ENCODE measurements around the gene SALL1. TPM values are rescaled to one million over a fixed set of nuclear protein-coding genes. Genes with fewer than 3 reads are reported as not detected.

SALL1 gene
- total RNA-seq, 4 donors from 2014 or later: 0.07 to 0.15 (median 0.11) TPM; not detected in 1

DNA sequence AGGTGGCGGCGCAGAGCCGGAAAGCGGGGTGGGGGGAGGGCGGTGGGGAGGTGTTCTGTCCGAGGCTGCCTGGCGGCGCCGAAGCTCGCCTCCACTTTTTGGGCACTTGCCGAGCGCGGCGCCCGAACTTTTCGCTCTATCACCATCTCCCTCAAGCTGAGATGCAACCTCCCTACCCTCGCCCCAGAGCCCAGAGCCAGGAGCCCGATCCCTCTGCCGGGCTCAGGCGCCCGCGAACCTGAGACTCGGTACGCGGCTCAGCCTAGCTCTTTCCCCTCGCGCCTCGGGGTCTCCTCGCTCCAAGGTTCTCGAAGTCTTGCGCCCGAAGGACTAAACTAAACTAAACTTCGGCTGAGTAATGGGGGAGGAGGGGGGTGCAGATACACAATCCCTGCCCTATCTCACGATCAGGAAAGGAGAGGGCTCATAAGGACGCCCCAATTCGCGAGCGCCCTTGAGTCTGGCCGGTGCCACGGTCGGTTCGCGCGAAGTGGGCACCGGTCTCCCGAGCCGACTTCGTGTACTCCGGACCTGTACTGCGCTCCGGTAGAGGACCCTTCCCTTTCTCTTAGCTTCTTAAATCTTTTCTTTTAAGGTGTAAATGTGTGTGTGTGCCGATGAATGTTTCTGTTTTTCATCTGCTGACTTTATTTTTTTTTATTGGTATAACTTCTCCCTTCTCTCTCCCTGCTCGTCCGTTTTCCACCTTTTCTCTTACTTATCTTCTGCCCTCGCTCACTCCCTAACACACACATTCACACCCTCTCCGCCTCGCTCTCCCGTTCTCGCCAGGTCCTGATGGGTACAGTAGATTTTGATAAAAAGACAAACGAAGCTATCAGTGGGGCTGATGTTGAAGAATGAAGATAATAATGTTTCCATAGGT is 1.9 kb upstream of the SALL1 start:
- TF ChIP-seq, protein P1, sequence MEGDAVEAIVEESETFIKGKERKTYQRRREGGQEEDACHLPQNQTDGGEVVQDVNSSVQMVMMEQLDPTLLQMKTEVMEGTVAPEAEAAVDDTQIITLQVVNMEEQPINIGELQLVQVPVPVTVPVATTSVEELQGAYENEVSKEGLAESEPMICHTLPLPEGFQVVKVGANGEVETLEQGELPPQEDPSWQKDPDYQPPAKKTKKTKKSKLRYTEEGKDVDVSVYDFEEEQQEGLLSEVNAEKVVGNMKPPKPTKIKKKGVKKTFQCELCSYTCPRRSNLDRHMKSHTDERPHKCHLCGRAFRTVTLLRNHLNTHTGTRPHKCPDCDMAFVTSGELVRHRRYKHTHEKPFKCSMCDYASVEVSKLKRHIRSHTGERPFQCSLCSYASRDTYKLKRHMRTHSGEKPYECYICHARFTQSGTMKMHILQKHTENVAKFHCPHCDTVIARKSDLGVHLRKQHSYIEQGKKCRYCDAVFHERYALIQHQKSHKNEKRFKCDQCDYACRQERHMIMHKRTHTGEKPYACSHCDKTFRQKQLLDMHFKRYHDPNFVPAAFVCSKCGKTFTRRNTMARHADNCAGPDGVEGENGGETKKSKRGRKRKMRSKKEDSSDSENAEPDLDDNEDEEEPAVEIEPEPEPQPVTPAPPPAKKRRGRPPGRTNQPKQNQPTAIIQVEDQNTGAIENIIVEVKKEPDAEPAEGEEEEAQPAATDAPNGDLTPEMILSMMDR (IDR thresholded peaks at IDR 0.05 in 4 of 5, conservative IDR thresholded peaks at IDR 0.05 in 1 of 5): no peak
- no peak for TF ChIP-seq POLR2A (IDR thresholded peaks at IDR 0.05)
- in situ Hi-C loops (cut with MboI; ENCODE audit: low sequenced_read_pairs in 4 of 4): no loop called here
- H3K4me3 ChIP-seq: peak overlapping the region; percentile 40 to 52 (median 49)
- H3K36me3 ChIP-seq: no peaks in the 10 kb centered on the region
- H3K27ac ChIP-seq: no peak overlapping the region
- H3K27me3 ChIP-seq: peaks cover 75 to 88% (median 85%) of the 10 kb centered on the region in 3 donors
- H3K4me1 ChIP-seq: peaks cover 10 to 18% of the 10 kb centered on the region in 2 donors
- intact Hi-C loops (cut with DNase I; ENCODE audit: low total_unique reads): no loop called here
- H3K9me3 ChIP-seq: peaks cover 0 to 8% (median 0%) of the 10 kb centered on the region in 3 donors
- ATAC-seq: no peak
- DNase-seq: no peak

DNA sequence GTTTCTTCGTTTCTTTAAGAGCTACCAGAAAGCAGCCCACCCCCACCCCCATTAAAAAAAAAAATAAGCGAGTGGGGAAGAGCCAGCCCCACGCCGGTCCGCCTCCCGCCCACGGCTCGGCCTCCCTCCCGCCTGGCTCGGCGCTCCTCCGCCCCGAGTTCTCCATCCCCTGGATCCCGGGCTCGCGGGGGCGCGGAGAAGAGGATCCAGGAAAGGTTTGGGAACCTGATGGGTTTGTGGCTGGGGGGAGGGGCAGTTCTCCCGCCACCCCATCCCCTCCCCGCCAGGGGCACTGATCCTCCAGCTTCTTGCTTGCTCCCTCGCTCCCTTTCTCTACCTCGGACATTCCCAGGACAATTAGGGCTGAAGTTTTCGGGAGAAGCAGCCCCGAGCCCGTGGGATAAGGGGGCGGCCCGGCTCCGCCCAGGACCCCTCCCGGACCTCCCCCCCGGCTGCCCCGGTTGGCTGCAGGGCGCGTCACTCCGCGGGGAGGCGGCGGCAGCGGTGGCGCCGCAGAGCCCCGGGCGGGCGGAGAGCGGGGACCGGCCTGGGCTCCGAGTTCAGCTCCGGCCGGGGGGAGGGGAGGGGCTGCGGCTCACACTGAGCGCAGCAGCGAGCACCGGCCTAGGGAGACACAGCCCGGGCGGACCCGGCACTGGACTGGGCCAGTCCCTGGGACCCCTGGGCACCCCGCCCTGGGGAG is 1.0 kb upstream of the SALL1 start:
- ATAC-seq: no peak
- peaks cover 10 to 18% of the 10 kb centered on the region in 2 donors for H3K4me1 ChIP-seq

DNA sequence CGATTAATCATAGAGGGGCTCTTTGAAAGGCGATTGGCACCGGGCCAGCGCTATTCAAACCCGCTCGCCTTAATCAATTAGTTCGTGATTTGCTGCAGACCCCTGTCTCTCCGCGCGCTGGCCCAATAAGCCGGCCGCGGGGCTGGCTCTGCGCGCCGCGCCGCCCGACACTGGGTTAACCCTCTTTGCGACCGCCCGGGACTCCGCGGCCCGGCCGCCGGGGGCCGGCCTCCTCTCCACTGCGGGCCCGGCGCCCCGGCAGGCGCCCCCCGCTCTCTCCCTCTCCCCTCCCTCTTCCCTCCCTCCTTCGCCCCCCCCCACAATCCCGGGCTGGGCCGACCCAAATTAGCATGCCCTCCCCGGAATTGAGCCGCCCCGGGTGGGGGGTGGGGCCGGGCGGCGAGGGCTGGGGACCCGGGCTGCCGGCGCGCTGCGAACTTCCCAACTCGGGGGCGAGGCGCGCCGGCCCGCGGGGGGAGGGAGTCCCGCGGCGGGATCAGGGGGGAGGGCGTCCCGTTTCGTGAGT is 428 bp upstream of the SALL1 start:
- intact Hi-C loops (cut with DNase I; ENCODE audit: low total_unique reads) (no loop called here), in situ Hi-C loops (cut with MboI; ENCODE audit: low sequenced_read_pairs in 4 of 4) (no loop called here)
- Histone ChIP-seq H3K9me3 (peaks cover 0 to 8% (median 0%) of the 10 kb centered on the region in 3 donors), H3K27me3 (peaks cover 75 to 84% (median 83%) of the 10 kb centered on the region in 3 donors), H3K27ac (no peak overlapping the region), H3K36me3 (no peaks in the 10 kb centered on the region), H3K4me3 (peak overlapping the region; percentile 40 to 52 (median 49)), H3K4me1 (peaks cover 10 to 18% of the 10 kb centered on the region in 2 donors)
- no peak for ATAC-seq
- TF ChIP-seq, protein P1 (IDR thresholded peaks at IDR 0.05 in 4 of 5, conservative IDR thresholded peaks at IDR 0.05 in 1 of 5): no peak
- TF ChIP-seq POLR2A (IDR thresholded peaks at IDR 0.05): no peak
- DNase-seq: no peak

More for the DNA sequence above, 1.0 kb upstream of the SALL1 start:
- in situ Hi-C loops (cut with MboI; ENCODE audit: low sequenced_read_pairs in 4 of 4) (no loop called here), intact Hi-C loops (cut with DNase I; ENCODE audit: low total_unique reads) (no loop called here)
- DNase-seq: no peak
- Histone ChIP-seq H3K27ac (no peak overlapping the region), H3K4me3 (peak overlapping the region; percentile 40 to 52 (median 49)), H3K36me3 (no peaks in the 10 kb centered on the region), H3K27me3 (peaks cover 75 to 86% (median 84%) of the 10 kb centered on the region in 3 donors), H3K9me3 (peaks cover 0 to 8% (median 0%) of the 10 kb centered on the region in 3 donors)
- TF ChIP-seq, protein P1 (IDR thresholded peaks at IDR 0.05 in 4 of 5, conservative IDR thresholded peaks at IDR 0.05 in 1 of 5): no peak
- TF ChIP-seq POLR2A (IDR thresholded peaks at IDR 0.05): no peak

DNA sequence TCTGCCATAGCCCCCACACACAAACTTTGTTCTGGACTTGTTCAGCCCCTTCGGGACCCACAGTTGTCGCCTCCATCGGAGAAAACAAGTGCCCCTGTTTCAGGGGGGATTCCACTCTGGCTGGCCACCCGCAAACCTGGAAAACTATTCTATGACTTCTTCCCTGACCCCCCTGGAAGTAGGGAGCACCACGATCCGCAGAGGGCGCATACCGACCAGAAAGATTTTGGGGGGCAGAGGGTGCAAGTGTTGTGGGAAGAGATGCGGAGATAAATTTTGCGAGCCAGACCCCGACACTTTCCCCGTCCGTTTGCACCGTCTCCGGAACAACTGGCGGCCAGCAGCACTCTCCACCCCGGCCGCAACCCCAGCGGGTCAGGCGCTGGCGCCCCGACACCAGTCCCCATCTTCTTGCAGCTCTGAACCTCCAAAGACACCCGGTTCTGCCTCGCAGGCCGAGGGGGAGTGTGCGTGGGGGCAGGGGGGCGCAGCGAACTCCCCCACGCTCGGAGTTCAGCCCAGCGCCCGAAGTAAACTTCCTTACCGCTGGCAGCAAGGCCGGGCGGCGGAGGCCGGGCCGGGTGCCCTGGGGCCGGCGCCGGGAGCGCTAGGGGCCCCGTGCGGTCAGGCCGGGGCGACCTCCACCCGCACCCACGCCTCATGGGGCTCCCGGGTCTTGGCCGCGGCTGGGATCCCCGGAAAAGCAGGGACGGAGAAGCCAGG is 744 bp downstream of the SALL1 start:
- DNase-seq (no peak), ATAC-seq (no peak)
- peaks cover 67 to 75% (median 74%) of the 10 kb centered on the region in 3 donors for H3K27me3 ChIP-seq
- H3K9me3 ChIP-seq: peaks cover 0 to 8% (median 0%) of the 10 kb centered on the region in 3 donors
- H3K4me3 ChIP-seq: peak overlapping the region; percentile 18 to 50 (median 41)
- H3K4me1 ChIP-seq: peaks cover 9 to 13% of the 10 kb centered on the region in 2 donors
- intact Hi-C loops (cut with DNase I; ENCODE audit: low total_unique reads) (no loop called here), in situ Hi-C loops (cut with MboI; ENCODE audit: low sequenced_read_pairs in 4 of 4) (no loop called here)
- no peak overlapping the region for H3K27ac ChIP-seq
- H3K36me3 ChIP-seq: no peaks in the 10 kb centered on the region
- no peak for TF ChIP-seq POLR2A (IDR thresholded peaks at IDR 0.05)
- TF ChIP-seq, protein P1 (IDR thresholded peaks at IDR 0.05 in 4 of 5, conservative IDR thresholded peaks at IDR 0.05 in 1 of 5): no peak

All from gastrocnemius medialis (tissue), 4 donors.